Measurements from ENCODE around the gene TMEM81. TPM values are rescaled to one million over a fixed set of nuclear protein-coding genes. Genes with fewer than 3 reads are reported as not detected.

The TMEM81 gene
- total and polyA plus RNA-seq, 2 of the 8 experiments (the other 6 are each of a cell fraction or from before 2014, with no cell fraction given): 2.1 to 5.9 TPM

GRCh38 chr1:205102404-205102803, 18.1 kb upstream of the TMEM81 start:
- Histone ChIP-seq H3K9me3 (ENCODE audit: insufficient read depth in 2 of 2, low read depth in 1 of 2, low read length in 1 of 2) (no peaks in the 10 kb centered on the region), H3K79me1 (ENCODE audit: low read depth, low read length) (no peaks in the 10 kb centered on the region; the same call in 1 of the 2 replicates), H4K8ac (ENCODE audit: extremely low read depth, insufficient read depth, low read length) (no peak overlapping the region), H3K4me1 (replicated peaks in 1 of 4; ENCODE audit: control insufficient read depth in 3 of 4, insufficient read depth in 4 of 4, low read length in 3 of 4) (no peaks in the 10 kb centered on the region), H3K4ac (replicated peaks; ENCODE audit: insufficient read length, low read depth, low read length) (no peak overlapping the region), H2BK12ac (ENCODE audit: low read depth, low read length) (no peak overlapping the region), H2AFZ (ENCODE audit: low read length) (no peak overlapping the region), H3K79me2 (ENCODE audit: control insufficient read depth in 1 of 2, insufficient read depth in 2 of 2, low read length in 2 of 2) (0 out of 4 replicates have a peak, but pooled peaks cover 2% of the 10 kb centered on the region in 2 experiments), H3K27me3 (replicated peaks in 1 of 4; ENCODE audit: control insufficient read depth in 3 of 4, extremely low read depth in 1 of 4, insufficient read depth in 3 of 4, low read length in 3 of 4) (no peaks in the 10 kb centered on the region), H3K27ac (ENCODE audit: low read depth, low read length) (no peak overlapping the region), H2AK5ac (ENCODE audit: low read depth, low read length) (no peak overlapping the region), H3K23me2 (ENCODE audit: low read depth, low read length) (no peaks in the 10 kb centered on the region), H4K91ac (replicated peaks; ENCODE audit: insufficient read length, low read length) (no peak overlapping the region), H4K5ac (ENCODE audit: insufficient read length, low read depth, low read length) (no peak overlapping the region), H3K56ac (replicated peaks; ENCODE audit: insufficient read length, low read depth, low read length) (no peak overlapping the region), H2BK15ac (ENCODE audit: low read length) (no peak overlapping the region), H3K4me3 (ENCODE audit: extremely low read depth in 1 of 4, insufficient read depth in 2 of 4, low read depth in 3 of 4, low read length in 4 of 4) (no peak overlapping the region), H3K4me2 (ENCODE audit: insufficient read depth in 1 of 2, low read depth in 2 of 2, low read length in 2 of 2) (no peak overlapping the region), H3K9ac (replicated peaks in 1 of 4; ENCODE audit: extremely low read depth in 1 of 4, low read depth in 3 of 4, low read length in 3 of 4) (no peak overlapping the region), H3K36me3 (ENCODE audit: control insufficient read depth in 2 of 4, insufficient read depth in 4 of 4, low read length in 3 of 4) (peaks cover 21 to 72% (median 53%) of the 10 kb centered on the region in 4 experiments), H2BK5ac (ENCODE audit: low read depth, low read length) (no peak overlapping the region), H2BK120ac (replicated peaks; ENCODE audit: low read depth, low read length) (no peak overlapping the region), H3K23ac (ENCODE audit: insufficient read length) (no peak overlapping the region), H2BK20ac (ENCODE audit: low read length) (no peak overlapping the region), H4K20me1 (replicated peaks in 1 of 2; ENCODE audit: control insufficient read depth in 1 of 2, insufficient read depth in 2 of 2, low read length in 2 of 2) (peaks cover 1 to 2% of the 10 kb centered on the region in 2 experiments), H3K14ac (ENCODE audit: insufficient read length) (no peak overlapping the region), H3K18ac (ENCODE audit: extremely low read depth, low read length) (no peak overlapping the region)
- TF ChIP-seq SP1 (IDR thresholded peaks at IDR 0.05; ENCODE audit: low read depth, low read length) (no peak), POLR2A (IDR thresholded peaks at IDR 0.05; ENCODE audit: control extremely low read depth in 1 of 2, low read depth in 2 of 2, low read length in 2 of 2) (no peak), ATF3 (IDR thresholded peaks at IDR 0.05; ENCODE audit: insufficient read depth, low read depth, low read length) (no peak), YY1 (IDR thresholded peaks at IDR 0.05; ENCODE audit: low read depth, low read length) (no peak), EGR1 (IDR thresholded peaks at IDR 0.05; ENCODE audit: borderline replicate concordance, low read depth, low read length) (no peak)
- CTCF ChIA-PET (ENCODE audit: partially characterized antibody): interaction anchor here (0.7 kb wide), 1 partner anchor 153 kb away, joined by 3 read pairs; no protein-coding TSS in a partner anchor
- POLR2A ChIA-PET (ENCODE audit: partially characterized antibody): no interaction called here
- no peak for DNase-seq (ENCODE audit: low read depth in 1 of 2, low spot score in 2 of 2)
- no peak for FAIRE-seq
- 94% methylated on average over 3 of the region's 3 CpGs; no CpG with 5 or more reads in 1 of the 2 experiments for WGBS, 2 experiments (ENCODE audit: extremely low coverage in 1 of 2, insufficient coverage in 1 of 2, insufficient read length in 1 of 2, insufficient replicate concordance in 2 of 2, low coverage in 1 of 2, low lambda C conversion rate in 2 of 2, missing lambda C conversion rate in 1 of 2)
